Activated naive CD8-positive, alpha-beta T cell treated with anti-CD3 and anti-CD28 coated beads, Interleukin-2, amount 50 U/mL, for 24 hours (primary cell): ENCODE measurements around the gene ECPAS.
A peak's percentile ranks its signal among the peaks of the same experiment; 100 is the strongest.
"Not testable (repeated sequence)": the region's sequence is repeated elsewhere in the genome, so short reads cannot be mapped to it uniquely, and the experiment has no call there.

Experiments
- ATAC-seq: fragments of 150-1000 bp; cut with Tn5 transposase; one replicate; pipeline ENCODE4 v1.10.0; 2021
- DNase-seq: peaks from one replicate; pipeline ENCODE4 v3.0.0; 2021
- H3K27ac Mint-ChIP-seq: one replicate; pipeline ENCODE4 v1.8.0; 2021; ENCODE audit warnings: mild to moderate bottlenecking, mixed read lengths
- H3K27me3 Mint-ChIP-seq: one replicate; pipeline ENCODE4 v1.8.0; 2021; ENCODE audit warnings: mixed read lengths
- H3K36me3 Mint-ChIP-seq: one replicate; pipeline ENCODE4 v1.8.0; 2021; ENCODE audit warnings: low read depth, mixed read lengths
- H3K4me1 Mint-ChIP-seq: one replicate; pipeline ENCODE4 v1.8.0; 2021; ENCODE audit warnings: mixed read lengths
- H3K4me3 Mint-ChIP-seq: one replicate; pipeline ENCODE4 v1.8.0; 2021; ENCODE audit warnings: mild to moderate bottlenecking, moderate library complexity, mixed read lengths
- H3K9me3 Mint-ChIP-seq: one replicate; pipeline ENCODE4 v1.8.0; 2021; ENCODE audit warnings: mixed read lengths

ECPAS gene

DNA sequence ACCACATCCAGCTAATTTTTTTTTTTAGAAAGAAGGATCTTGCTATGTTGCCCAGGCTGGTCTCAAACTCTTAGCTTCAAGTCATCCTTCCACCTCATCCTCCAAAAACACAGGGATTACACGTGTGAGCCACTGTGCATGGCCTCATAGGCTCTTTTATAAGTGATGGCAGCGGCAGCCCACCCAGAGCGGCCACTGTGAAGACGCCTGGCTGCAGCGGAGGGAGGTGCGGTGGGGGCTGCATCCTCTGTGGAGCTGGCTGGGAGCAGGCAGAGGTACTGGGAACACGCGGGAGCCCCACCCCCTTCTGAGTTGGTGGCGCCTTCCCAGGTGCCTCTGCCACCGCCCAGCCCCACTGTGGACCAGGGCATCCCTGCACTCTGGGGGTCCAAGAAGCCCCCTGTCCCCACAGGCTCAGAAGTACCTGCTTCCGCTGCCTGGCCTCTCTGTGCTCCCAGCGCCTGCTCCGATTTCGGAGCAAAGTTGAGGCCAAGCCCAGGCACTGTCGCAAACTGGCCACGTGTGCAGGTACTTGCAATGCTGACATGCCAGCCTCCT lies 16.9 kb upstream of the ECPAS start:
- Mint-ChIP-seq H3K4me1 (peaks cover 5% of the 10 kb centered on the region), H3K27ac (no peak overlapping the region), H3K9me3 (no peaks in the 10 kb centered on the region), H3K36me3 (no peaks in the 10 kb centered on the region), H3K27me3 (peaks cover 7% of the 10 kb centered on the region), H3K4me3 (no peak overlapping the region)
- ATAC-seq (no peak), DNase-seq (no peak)

DNA sequence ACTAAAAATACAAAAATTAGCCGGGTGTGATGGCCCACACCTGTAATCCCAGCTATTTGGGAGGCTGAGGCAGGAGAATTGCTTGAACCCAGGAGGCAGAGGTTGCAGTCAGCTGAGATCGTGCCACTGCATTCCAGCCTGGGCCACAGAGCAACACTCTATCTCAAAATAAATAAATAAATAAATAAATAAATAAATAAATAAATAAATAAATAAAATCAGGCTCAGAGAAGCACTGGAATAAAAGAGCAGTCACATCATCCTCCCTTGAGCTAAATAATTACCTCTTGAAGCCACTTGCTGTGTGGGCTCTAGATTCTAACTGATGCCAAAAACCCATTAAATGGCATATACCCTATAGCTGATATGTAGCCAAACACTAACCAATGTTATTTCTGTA lies 13.0 kb upstream of the ECPAS start:
- H3K36me3 Mint-ChIP-seq, H3K9me3 Mint-ChIP-seq, ATAC-seq, H3K4me3 Mint-ChIP-seq, H3K27me3 Mint-ChIP-seq, H3K27ac Mint-ChIP-seq, H3K4me1 Mint-ChIP-seq, DNase-seq: not testable (repeated sequence)

DNA sequence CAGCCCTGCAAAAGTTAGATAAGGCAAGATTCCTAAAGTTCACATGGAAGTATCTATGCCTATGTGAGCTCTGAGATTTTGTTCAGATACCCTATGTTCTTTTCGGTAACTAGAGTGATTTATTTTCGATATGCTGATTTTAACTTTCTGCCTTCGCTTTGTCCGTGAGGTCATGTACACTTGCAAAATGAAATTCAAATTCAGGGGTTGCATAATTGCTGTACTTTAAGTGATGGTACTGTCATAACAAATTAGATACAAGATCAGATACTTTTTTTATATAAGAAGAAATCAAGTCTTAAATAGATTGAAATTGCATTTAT lies 350 bp upstream of the ECPAS start:
- Mint-ChIP-seq H3K36me3 (peaks cover 10% of the 10 kb centered on the region), H3K4me1 (peaks cover 32% of the 10 kb centered on the region), H3K27ac (peak overlapping the region; percentile 91), H3K27me3 (no peaks in the 10 kb centered on the region), H3K9me3 (no peaks in the 10 kb centered on the region), H3K4me3 (peak overlapping the region; percentile 84)
- ATAC-seq, result no peak
- no peak for DNase-seq

DNA sequence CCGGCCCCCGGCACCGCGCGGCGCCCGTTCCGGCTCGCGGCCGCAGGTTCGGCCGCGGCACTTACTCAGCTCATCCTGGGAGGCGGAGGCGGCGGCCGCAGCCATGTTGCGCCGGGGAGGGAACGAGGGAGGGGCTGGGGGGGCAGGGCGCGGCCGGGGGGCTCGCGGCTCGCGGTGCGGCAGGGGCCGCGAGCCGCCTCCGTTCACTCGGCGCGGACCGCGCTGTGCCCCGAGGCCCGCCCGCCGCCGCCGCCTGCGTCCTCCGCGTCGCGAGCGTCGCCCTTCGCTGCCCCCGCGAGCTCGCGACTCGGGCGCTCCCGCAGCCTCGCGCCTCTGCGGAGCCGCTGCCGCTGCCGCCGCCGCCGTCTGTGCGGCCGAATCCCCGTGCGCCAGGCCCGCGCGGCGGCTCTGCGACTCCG lies 735 bp downstream of the ECPAS start:
- DNase-seq (peak; percentile 56), ATAC-seq (peak; percentile 33)
- Mint-ChIP-seq H3K4me1 (peaks cover 36% of the 10 kb centered on the region), H3K9me3 (no peaks in the 10 kb centered on the region), H3K27ac (no peak overlapping the region), H3K36me3 (peaks cover 10% of the 10 kb centered on the region), H3K4me3 (no peak overlapping the region), H3K27me3 (no peaks in the 10 kb centered on the region)

DNA sequence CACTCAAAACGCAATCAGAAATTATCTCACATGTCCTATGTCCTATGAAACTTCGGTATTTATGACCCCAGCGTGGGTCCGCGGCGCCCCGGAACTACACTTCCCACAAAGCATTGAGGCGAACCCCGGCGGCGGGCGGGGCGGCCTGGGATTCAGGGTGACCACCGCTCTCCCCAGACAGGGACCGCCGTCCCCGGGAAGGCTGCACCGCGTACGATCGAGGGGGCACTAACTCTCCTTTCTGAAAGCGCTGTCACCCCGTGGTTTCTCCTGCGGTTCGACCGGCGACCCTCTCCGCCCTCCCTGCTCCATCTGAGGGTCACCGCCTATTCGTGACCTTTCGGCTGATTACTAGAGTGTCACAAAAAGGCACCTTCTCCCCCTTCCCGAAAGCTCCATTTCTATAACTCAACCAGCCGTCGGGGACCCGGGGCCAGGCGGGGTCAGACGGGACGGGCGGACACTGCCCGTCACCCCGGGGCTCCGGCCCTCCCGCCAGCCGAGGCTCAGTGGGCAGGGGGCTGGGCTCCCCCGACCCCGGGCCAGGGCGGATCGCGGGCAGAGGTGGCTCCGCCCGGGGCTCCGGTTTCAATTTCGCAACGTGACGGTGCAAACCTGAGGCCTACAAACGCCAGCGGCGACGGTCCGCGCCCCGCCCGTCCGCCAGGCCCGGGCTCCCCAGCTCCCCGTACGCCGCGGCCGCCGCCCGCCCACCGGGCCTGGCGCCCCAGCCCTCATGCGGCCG lies 1.3 kb downstream of the ECPAS start:
- Mint-ChIP-seq H3K27me3 (no peaks in the 10 kb centered on the region), H3K4me3 (peak overlapping the region; percentile 84)
- peak; percentile 41 for ATAC-seq

DNA sequence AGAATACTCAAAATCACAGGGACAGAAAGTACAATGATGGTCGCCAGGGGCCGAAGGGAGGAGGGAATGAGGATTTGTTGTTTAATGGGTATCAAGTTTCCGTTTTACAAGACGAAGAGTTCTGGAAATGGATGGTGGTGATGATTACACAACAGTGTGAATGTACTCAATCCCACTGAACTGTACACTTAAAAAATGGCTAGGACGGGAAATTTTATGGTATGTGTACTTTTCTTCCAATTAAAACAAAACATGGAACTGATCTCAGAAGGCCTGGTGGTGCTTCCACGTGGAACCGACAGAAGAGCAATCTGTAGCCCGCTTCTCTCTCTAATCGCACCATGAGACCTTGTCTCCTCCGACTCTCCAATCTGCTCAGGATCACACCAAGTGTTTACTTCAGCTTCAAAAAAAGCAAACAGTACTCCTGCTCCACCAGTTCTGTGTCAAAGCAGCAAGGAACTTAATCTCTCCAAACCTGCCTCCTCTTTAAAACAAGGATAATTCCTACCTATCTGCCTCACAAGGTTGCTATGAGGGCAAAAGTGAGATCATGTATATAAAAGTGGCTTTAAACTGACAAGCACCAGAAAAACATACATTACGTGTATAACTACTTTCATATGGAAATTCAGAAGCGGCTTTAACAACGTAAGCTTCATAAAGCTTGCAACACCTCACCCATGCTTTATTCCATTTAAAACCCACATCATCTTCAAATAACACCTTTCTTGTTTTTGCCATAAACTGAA lies 2.1 kb downstream of the ECPAS start:
- Mint-ChIP-seq H3K27me3 (no peaks in the 10 kb centered on the region), H3K9me3 (no peaks in the 10 kb centered on the region), H3K27ac (peak overlapping the region; percentile 89), H3K4me3 (peak overlapping the region; percentile 84), H3K36me3 (peaks cover 14% of the 10 kb centered on the region), H3K4me1 (peaks cover 45% of the 10 kb centered on the region)
- DNase-seq (no peak), ATAC-seq (no peak)

More for the DNA sequence above, 1.3 kb downstream of the ECPAS start:
- peaks cover 10% of the 10 kb centered on the region for H3K36me3 Mint-ChIP-seq
- peak; percentile 72 for DNase-seq
- peak overlapping the region; percentile 89 for H3K27ac Mint-ChIP-seq
- H3K9me3 Mint-ChIP-seq, result no peaks in the 10 kb centered on the region
- H3K4me1 Mint-ChIP-seq, result peaks cover 38% of the 10 kb centered on the region

DNA sequence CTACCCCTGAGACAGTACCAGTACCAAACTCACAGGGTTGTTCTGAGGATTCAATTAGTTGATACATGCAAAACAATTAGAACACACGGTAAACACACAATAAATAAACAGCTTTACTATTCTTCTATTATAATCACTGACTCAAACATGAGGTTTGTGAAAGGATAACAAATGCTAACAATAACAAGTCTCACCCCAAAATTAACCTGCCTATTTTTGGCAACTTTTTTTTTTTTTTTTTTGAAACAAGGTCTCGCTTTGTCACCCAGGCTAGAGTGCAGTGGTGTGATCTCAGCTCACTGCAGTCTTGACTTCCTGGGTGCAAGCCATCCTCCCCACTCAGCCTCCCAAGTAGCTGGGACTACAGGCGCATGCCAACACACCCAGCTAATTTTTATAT lies 6.5 kb downstream of the ECPAS start:
- DNase-seq (no peak), ATAC-seq (no peak)
- Mint-ChIP-seq H3K27me3 (no peaks in the 10 kb centered on the region), H3K27ac (no peak overlapping the region), H3K36me3 (peaks cover 23% of the 10 kb centered on the region), H3K9me3 (no peaks in the 10 kb centered on the region), H3K4me3 (no peak overlapping the region), H3K4me1 (peaks cover 55% of the 10 kb centered on the region)

DNA sequence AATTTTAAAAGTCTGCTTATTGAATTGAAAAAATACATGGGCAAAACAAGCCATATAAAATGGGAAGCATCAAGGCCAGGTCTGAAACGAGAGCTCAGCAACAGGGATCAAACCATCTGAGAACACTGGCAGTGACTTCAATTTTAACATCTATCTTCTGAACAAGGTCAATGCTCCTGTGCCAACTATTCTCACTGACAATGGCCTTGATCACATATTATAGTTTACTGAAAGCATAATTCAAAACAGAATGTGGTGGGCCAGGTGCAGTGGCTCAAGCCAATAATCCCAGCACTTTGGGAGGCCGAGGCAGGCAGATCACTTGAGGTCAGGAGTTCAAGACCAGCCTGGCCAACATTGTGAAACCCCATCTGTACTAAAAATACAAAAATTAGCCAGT lies 9.0 kb downstream of the ECPAS start:
- no peak overlapping the region for H3K27ac Mint-ChIP-seq
- peaks cover 25% of the 10 kb centered on the region for H3K36me3 Mint-ChIP-seq
- DNase-seq, result no peak
- no peaks in the 10 kb centered on the region for H3K27me3 Mint-ChIP-seq
- H3K4me1 Mint-ChIP-seq, result peaks cover 42% of the 10 kb centered on the region
- H3K4me3 Mint-ChIP-seq, result no peak overlapping the region
- ATAC-seq, result no peak
- no peaks in the 10 kb centered on the region for H3K9me3 Mint-ChIP-seq

DNA sequence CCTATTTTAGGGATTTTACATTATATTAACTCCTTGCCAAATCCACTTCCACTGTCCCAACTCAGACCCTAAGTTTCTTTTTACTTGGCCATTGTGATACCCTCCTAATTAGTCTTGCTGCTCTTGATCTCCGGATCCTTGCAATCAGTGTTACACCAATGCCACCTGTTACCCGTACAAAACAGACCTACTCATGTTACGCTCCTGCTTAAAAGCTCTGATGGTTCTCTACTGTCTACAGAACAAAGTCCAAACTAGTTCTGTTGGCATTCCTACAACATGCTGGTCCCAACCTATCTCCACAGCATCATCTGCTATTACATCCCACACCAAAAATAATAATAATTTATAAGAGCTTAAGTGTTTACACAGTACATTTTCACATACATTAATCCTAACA lies 9.8 kb downstream of the ECPAS start:
- H3K9me3 Mint-ChIP-seq, result no peaks in the 10 kb centered on the region
- H3K4me1 Mint-ChIP-seq, result peaks cover 42% of the 10 kb centered on the region
- H3K4me3 Mint-ChIP-seq, result no peak overlapping the region
- H3K36me3 Mint-ChIP-seq, result peaks cover 28% of the 10 kb centered on the region
- ATAC-seq, result no peak
- no peaks in the 10 kb centered on the region for H3K27me3 Mint-ChIP-seq
- no peak for DNase-seq
- no peak overlapping the region for H3K27ac Mint-ChIP-seq

DNA sequence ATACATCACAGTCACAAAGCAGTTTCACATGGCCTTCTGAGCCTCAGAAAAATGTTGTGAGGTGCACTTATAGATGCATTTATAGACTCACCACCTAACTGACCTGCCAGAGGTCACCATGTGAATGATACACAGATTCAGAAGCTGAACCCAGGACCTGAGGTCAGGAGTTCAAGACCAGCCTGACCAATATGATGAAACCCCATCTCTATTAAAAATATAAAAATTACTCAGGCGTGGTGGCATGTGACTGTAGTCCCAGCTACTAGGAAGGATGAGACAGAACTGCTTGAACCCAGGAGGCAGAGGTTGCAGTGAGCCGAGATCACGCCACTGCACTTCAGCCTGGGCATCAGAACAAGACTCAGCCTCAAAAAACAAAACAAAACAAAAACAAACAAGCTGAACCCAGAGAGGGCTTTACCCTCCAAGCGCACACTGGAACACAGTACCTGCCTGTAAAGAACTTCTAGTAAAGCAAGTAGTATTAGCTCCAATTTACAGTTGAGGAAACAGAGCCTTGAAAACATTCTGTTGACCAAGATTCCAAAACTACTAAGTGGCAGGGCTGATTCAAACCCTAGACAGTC lies 16.3 kb downstream of the ECPAS start:
- no peaks in the 10 kb centered on the region for H3K27me3 Mint-ChIP-seq
- DNase-seq (no peak), ATAC-seq (no peak)
- no peak overlapping the region for H3K4me3 Mint-ChIP-seq
- H3K36me3 Mint-ChIP-seq, result peaks cover 39% of the 10 kb centered on the region
- H3K27ac Mint-ChIP-seq, result no peak overlapping the region
- H3K9me3 Mint-ChIP-seq, result peaks cover 12% of the 10 kb centered on the region
- peaks cover 25% of the 10 kb centered on the region for H3K4me1 Mint-ChIP-seq

DNA sequence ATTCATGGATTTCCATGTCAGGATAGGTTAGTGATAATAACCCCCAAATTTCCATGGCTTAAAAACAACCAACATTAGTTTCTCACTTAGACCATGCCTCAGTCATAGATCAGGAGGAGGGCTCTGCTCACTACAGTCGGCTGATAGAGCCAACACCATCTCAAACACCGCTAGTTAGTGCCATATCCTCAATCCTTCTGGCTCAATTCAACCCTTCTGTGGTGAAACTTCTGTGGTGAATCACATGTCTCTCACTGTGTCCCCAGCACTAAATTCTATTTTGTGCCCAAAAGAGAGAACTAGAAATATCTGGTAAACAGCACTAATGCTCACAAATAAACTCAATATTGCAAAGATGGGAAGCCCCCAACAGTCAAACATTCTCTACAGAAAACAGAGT lies 21.1 kb downstream of the ECPAS start:
- DNase-seq (no peak), ATAC-seq (no peak)
- H3K36me3 Mint-ChIP-seq, result peaks cover 34% of the 10 kb centered on the region
- no peak overlapping the region for H3K4me3 Mint-ChIP-seq
- no peak overlapping the region for H3K27ac Mint-ChIP-seq
- peaks cover 23% of the 10 kb centered on the region for H3K9me3 Mint-ChIP-seq
- peaks cover 23% of the 10 kb centered on the region for H3K4me1 Mint-ChIP-seq
- H3K27me3 Mint-ChIP-seq, result no peaks in the 10 kb centered on the region

DNA sequence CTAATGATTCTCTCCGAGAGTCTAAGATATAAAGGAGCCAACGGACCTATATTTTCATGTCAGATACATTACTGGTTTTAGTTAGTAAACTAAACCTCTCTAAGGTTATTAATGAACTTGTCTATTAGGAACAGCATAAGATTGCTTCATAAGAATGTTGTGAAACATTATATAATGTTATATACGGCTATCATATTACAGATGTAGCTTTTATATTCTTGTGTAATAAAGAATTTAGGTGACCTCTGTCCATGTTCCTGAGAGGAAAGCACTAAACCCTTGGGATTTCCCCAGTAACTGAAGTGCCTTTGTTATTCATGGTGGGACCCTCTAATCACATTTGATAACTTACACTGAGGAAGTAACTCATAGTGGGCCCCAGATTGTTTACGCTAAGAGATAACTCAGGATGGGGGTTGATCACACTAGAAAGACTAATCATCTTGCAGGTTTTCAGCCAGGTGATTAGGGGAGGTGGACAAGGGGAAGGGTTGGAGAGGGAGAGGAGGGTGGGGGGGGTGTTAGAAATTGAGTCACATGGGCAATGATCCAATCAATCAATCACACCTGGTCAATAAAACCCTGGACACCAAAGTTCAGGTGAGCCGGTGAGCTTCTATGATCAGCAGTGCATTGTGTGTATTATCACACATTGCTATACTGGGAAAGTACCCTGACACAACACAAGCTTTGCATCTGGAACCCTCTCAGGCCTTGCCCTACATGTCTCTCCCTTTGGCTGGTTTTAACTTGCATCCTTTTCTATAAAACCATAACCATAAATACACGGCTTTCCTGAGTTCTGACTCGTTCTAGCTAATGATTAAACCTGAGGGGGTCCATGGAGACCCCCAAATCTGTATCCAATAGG lies 25.8 kb downstream of the ECPAS start:
- Mint-ChIP-seq H3K9me3 (peaks cover 16% of the 10 kb centered on the region), H3K36me3 (peaks cover 20% of the 10 kb centered on the region), H3K27ac (no peak overlapping the region), H3K4me1 (peaks cover 25% of the 10 kb centered on the region), H3K27me3 (no peaks in the 10 kb centered on the region), H3K4me3 (no peak overlapping the region)
- ATAC-seq (no peak), DNase-seq (no peak)

DNA sequence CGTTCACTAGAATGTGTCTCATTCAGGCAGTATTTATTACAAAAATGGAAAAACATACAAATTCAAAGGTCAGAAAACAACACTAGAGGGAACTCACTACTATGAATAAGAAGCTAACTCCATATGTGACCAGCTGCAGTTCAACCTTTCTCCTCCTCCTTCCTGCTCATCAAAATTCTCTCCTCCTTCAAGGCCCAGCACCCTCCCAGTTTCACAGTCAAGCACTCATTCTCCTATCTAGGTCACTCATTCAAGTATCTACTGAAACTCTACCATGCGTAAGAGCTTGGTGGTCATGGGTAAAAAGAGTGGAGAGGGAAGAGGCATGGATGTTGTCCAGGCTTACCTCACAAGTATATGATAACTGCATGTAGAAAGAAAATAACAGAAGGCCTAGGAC lies 27.7 kb downstream of the ECPAS start:
- H3K27me3 Mint-ChIP-seq, result no peaks in the 10 kb centered on the region
- peaks cover 24% of the 10 kb centered on the region for H3K4me1 Mint-ChIP-seq
- no peak for DNase-seq
- peaks cover 9% of the 10 kb centered on the region for H3K36me3 Mint-ChIP-seq
- peaks cover 2% of the 10 kb centered on the region for H3K9me3 Mint-ChIP-seq
- H3K27ac Mint-ChIP-seq, result no peak overlapping the region
- no peak overlapping the region for H3K4me3 Mint-ChIP-seq
- no peak for ATAC-seq

DNA sequence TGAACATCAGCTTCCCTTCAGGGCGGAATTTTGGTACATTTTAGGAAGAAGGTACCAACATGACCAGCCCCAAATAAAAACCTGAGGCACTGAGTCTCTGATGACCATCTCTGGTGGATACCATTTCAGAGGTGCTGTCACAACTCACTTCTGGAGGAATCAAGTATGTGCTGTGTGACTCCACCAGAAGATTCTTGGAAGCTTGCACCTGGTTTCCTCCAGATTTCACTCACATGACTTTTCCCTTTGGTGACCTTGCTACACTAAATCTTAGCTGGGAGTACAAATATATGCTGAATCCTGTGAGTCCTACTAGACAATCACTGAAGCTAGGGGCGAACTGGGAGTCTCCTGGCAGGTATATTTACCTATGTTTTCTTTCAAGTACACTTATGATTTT lies 28.5 kb downstream of the ECPAS start:
- no peaks in the 10 kb centered on the region for H3K27me3 Mint-ChIP-seq
- no peak overlapping the region for H3K27ac Mint-ChIP-seq
- DNase-seq, result no peak
- peaks cover 24% of the 10 kb centered on the region for H3K4me1 Mint-ChIP-seq
- H3K9me3 Mint-ChIP-seq, result no peaks in the 10 kb centered on the region
- no peak for ATAC-seq
- peaks cover 9% of the 10 kb centered on the region for H3K36me3 Mint-ChIP-seq
- no peak overlapping the region for H3K4me3 Mint-ChIP-seq
